BE2C (cell line): Measurements from ENCODE around the gene STAT5A. TPM values are rescaled to one million over a fixed set of nuclear protein-coding genes. Genes with fewer than 3 reads are reported as not detected.
"Not testable (repeated sequence)": the region's sequence is repeated elsewhere in the genome, so short reads cannot be mapped to it uniquely, and the experiment has no call there.

Experiments
- DNase-seq: peaks from one replicate; pipeline ENCODE4 v3.0.0-alpha.2; 2020
- H3K27me3 ChIP-seq: fragments of 250-450 bp; sonication (Bioruptor Pico); 2 replicates; pipeline ENCODE4 v1.5.1; 2020; ENCODE audit warnings: mild to moderate bottlenecking
- H3K36me3 ChIP-seq: fragments of 250-450 bp; sonication (Bioruptor Pico); 2 replicates; pipeline ENCODE4 v1.5.1; 2020; ENCODE audit warnings: mild to moderate bottlenecking
- H3K4me1 ChIP-seq: fragments of 250-450 bp; sonication (Bioruptor Pico); 2 replicates; pipeline ENCODE4 v1.5.1; 2020
- H3K4me3 ChIP-seq: 2 replicates; pipeline ENCODE4 v1.5.1; 2011; ENCODE audit warnings: low read depth, low read length
- H3K9me3 ChIP-seq: fragments of 250-450 bp; sonication (Bioruptor Pico); 2 replicates; pipeline ENCODE4 v1.5.1; 2020
- polyA plus RNA-seq: library from polyadenylated mRNA; unstranded; fragments of >200 nt; gene quantifications from one replicate; pipeline ENCODE4 v1.2.1, GENCODE V29; 2012; ENCODE audit warnings: low read depth, missing spikeins; ENCODE audit not compliant: insufficient read length, insufficient read depth
- TF ChIP-seq, protein P1 (sequence below): IDR thresholded peaks from 2 replicates; pipeline ENCODE4 v1.5.1; 2012; ENCODE audit warnings: mild to moderate bottlenecking, low read depth, low read length

The STAT5A gene
- 11.8 TPM for polyA plus RNA-seq

DNA sequence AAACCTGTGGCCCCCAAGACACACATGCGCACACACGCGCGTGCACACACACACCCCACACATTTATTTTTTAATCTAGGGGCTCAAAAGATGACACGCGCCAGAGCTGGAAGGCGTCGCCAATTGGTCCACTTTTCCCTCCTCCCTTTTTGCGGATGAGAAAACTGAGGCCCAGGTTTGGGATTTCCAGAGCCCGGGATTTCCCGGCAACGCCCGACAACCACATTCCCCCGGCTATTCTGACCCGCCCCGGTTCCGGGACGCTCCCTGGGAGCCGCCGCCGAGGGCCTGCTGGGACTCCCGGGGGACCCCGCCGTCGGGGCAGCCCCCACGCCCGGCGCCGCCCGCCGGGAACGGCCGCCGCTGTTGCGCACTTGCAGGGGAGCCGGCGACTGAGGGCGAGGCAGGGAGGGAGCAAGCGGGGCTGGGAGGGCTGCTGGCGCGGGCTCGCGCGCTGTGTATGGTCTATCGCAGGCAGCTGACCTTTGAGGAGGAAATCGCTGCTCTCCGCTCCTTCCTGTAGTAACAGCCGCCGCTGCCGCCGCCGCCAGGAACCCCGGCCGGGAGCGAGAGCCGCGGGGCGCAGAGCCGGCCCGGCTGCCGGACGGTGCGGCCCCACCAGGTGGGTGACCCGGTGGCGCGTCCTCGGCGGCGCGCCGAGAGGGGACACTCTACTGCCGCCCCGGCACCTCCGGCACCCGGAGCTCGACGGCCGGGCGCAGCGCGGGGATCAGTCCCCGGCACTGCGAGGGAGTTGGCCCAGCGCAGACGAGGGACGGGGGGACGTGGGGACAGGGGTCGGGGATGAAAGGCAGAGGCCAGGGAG is at the start of gene STAT5A:
Gene STAT5A (plus strand): TSS at position 522 of the 826 bp plus-strand sequence. CDS start 914 bp downstream, outside the sequence.
- H3K9me3 ChIP-seq = no peaks in the 10 kb centered on the region

DNA sequence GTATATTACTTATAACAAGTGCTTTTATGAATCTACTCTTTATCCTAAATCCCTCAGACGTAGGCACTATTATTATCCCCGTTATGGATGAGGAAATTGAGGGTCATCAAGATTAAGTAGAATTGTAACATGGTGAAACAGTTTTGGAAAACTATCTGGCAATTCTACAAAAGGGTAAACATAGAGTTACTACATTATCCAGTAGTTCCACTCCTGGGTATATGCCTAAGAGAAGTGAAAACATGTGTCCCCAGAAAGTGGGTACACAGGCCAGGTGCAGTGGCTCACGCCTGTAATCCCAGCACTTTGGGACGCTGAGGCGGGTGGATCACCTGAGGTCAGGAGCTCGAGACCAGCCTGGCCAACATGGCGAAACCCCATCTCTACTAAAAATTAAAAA is 48.7 kb upstream of the STAT5A start:
- not testable (repeated sequence) for H3K4me3 ChIP-seq, H3K36me3 ChIP-seq, H3K9me3 ChIP-seq, DNase-seq, H3K4me1 ChIP-seq, H3K27me3 ChIP-seq

More for the DNA sequence above, at the start of gene STAT5A:
- peak within 1 kb of the TSS; percentile 35 for H3K4me3 ChIP-seq
- TF ChIP-seq, protein P1, sequence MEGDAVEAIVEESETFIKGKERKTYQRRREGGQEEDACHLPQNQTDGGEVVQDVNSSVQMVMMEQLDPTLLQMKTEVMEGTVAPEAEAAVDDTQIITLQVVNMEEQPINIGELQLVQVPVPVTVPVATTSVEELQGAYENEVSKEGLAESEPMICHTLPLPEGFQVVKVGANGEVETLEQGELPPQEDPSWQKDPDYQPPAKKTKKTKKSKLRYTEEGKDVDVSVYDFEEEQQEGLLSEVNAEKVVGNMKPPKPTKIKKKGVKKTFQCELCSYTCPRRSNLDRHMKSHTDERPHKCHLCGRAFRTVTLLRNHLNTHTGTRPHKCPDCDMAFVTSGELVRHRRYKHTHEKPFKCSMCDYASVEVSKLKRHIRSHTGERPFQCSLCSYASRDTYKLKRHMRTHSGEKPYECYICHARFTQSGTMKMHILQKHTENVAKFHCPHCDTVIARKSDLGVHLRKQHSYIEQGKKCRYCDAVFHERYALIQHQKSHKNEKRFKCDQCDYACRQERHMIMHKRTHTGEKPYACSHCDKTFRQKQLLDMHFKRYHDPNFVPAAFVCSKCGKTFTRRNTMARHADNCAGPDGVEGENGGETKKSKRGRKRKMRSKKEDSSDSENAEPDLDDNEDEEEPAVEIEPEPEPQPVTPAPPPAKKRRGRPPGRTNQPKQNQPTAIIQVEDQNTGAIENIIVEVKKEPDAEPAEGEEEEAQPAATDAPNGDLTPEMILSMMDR = no peak
- peak; percentile 78 for DNase-seq
- H3K36me3 ChIP-seq = no peaks in the 10 kb centered on the region
- H3K27me3 ChIP-seq = peaks cover 6% of the 10 kb centered on the region; the same call in 1 of the 2 replicates
- H3K4me1 ChIP-seq = peaks cover 2% of the 10 kb centered on the region; the same call in 1 of the 2 replicates

DNA sequence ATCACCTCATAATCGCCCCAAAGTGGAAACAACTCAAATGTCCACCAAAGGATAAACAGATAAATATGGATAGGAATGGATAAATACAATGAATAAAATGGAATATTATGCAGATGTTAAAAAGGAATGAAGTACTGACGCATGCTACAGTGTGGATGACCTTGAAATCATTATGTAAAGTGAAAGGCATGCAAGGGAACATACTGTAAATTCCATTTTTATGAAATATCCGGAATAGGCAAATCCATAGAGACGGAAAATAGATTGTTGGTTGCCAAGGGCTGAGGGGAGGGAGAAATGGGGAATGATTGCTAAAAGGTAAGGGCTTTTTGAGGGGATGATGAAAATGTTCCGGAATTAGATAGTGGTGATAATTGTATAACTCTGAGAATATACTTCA is 48.1 kb upstream of the STAT5A start:
- H3K4me1 ChIP-seq = no peaks in the 10 kb centered on the region
- no peak overlapping the region for H3K4me3 ChIP-seq
- no peaks in the 10 kb centered on the region for H3K27me3 ChIP-seq
- H3K9me3 ChIP-seq = no peaks in the 10 kb centered on the region
- no peak for DNase-seq
- TF ChIP-seq, protein P1 = no peak
- no peaks in the 10 kb centered on the region for H3K36me3 ChIP-seq

DNA sequence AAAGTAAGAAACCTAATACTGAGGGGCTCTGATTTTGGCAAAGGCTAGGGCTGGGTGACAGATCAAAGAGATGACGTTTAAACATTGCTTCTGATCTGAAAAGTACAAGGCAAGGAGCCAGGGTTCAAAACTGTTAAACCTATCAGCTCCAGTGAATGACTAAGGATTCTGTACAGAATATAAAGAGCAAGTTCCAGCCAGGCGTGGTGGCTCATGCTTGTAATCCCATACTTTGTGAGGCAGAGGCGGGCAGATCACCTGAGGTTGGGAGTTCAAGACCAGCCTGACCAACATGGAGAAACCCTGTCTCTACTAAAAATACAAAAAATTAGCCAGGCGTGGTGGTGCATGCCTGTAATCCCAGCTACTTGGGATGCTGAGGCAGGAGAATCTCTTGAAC is 47.4 kb upstream of the STAT5A start:
- DNase-seq, H3K9me3 ChIP-seq, H3K4me3 ChIP-seq, H3K27me3 ChIP-seq, H3K4me1 ChIP-seq, H3K36me3 ChIP-seq: not testable (repeated sequence)

DNA sequence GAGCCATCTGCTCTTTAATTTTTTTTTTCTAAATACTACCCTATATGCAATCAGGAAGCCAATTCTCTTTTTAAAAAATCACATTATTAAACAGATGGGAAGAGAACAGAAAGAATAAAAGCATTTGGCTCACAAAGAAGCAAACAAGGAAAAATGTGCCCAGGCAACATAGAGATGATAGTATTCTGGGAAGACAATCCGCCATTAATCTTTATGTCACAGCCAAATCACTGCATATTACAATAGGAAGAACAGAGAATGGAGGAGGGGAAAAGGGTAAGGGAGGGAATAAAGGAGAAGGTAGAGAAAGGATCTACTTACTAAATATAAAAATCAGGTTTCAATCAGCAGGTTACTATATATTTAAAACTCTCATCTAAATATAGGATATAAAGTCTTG is 46.4 kb upstream of the STAT5A start:
- TF ChIP-seq, protein P1 = no peak
- no peak for DNase-seq
- H3K27me3 ChIP-seq = no peaks in the 10 kb centered on the region
- H3K9me3 ChIP-seq = no peaks in the 10 kb centered on the region
- no peaks in the 10 kb centered on the region for H3K36me3 ChIP-seq
- H3K4me3 ChIP-seq = no peak overlapping the region
- H3K4me1 ChIP-seq = no peaks in the 10 kb centered on the region

DNA sequence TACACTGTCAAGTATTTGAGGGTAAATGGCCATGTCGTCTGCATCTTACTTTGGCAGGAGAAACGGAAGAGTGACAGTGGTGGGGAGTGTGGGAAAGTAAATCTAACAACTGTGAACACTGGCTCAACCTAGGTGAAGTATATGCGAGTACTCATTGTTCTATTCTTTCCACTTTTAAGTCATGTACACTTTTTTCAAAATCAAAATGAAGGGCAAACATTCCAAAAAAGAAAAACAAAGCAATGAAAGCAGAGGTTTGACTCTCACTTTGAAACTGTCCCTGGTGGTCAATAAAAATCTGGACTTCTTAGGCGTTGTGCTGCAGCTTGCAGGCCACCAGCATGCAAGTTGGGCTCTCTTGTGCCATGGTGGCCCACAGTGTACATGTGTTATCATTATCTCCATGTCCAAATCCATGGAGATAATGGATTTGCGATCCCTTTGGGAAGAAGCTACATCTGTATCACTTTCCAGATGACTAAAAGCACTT is 44.8 kb upstream of the STAT5A start:
- no peaks in the 10 kb centered on the region; the same call in 1 of the 2 replicates for H3K36me3 ChIP-seq
- 0 out of 2 replicates have a peak, but pooled peaks cover 3% of the 10 kb centered on the region for H3K4me1 ChIP-seq
- H3K4me3 ChIP-seq = no peak overlapping the region
- DNase-seq = no peak
- H3K9me3 ChIP-seq = no peaks in the 10 kb centered on the region
- no peaks in the 10 kb centered on the region for H3K27me3 ChIP-seq
- TF ChIP-seq, protein P1 = 0 out of 2 replicates have a peak, but pooled peaks have one; percentile 14

DNA sequence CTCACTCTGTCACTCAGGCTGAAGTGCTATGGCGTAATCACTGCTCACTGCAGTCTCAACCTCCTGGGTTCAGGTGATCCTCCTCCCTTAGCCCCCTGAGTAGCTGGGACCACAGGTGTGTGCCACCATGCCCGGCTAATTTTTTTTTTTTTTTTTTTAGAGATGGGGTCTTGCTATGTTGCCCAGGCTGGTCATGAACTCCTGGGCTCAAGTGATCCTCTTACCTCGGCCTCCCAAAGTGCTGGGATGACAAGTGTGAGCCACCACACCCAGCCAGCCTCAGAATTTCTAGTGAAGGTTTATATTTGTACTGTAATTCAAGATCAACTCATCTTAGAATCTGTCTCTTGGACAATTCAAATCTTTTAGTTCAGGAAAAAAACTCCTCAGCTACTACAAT is 44.2 kb upstream of the STAT5A start:
- not testable (repeated sequence) for DNase-seq, H3K4me3 ChIP-seq, H3K9me3 ChIP-seq

DNA sequence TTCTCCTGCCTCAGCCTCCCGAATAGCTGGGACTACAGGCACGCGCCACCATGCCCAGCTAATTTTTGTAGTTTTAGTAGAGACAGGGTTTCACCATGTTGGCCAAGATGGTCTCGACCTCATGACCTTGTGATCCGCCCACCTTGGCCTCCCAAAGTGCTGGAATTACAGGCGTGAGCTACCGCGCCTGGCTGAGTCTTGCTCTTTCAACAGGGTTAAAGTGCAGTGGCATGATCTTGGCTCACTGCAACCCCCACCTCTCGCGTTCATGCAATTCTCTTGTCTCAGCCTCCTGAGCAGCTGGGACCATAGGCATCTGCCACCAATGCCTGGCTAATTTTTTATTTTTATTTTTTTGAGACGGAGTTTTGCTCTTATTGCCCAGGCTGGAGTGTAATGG is 43.1 kb upstream of the STAT5A start:
- DNase-seq, H3K4me1 ChIP-seq, H3K4me3 ChIP-seq, H3K36me3 ChIP-seq, H3K9me3 ChIP-seq, H3K27me3 ChIP-seq: not testable (repeated sequence)

More for the DNA sequence above, 44.2 kb upstream of the STAT5A start:
- H3K36me3 ChIP-seq, H3K27me3 ChIP-seq, H3K4me1 ChIP-seq: not testable (repeated sequence)
